HG03571 (cell line): ENCODE data around the gene E2F1.
"Not testable (repeated sequence)": the region's sequence is repeated elsewhere in the genome, so short reads cannot be mapped to it uniquely, and the experiment has no call there.

Experiments
- ATAC-seq: cut with Tn5 transposase; IDR thresholded peaks from one replicate; pipeline ENCODE4 v1.9.1; 2021; ENCODE audit not compliant: unreplicated experiment

The E2F1 gene

GRCh38 chr20:33659341-33660034, 26.7 kb downstream of the E2F1 start:
- no peak for ATAC-seq

DNA sequence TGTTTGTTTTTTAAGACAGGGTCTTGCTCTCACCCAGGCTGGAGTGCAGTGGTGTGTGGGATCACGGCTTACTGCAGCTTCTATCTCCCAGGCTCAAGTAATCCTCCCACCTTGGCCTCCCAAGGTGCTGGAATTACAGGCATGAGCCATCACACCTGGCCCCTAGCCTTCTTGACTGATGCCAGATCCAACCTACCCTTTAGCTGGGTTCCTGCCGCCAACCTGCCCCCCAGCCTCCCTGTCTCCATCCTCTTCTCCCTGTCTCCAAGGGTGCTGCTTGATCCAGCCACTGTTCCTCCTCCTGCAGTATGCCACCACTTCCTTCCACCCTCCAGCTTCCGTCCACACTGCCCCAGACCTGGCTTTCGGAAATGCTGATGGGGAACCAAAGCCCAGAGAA, 27.3 kb downstream of the E2F1 start:
- ATAC-seq = no peak

- no peak for ATAC-seq
Measured at GRCh38 chr20:33658510-33658909, 27.7 kb downstream of the E2F1 start.

DNA sequence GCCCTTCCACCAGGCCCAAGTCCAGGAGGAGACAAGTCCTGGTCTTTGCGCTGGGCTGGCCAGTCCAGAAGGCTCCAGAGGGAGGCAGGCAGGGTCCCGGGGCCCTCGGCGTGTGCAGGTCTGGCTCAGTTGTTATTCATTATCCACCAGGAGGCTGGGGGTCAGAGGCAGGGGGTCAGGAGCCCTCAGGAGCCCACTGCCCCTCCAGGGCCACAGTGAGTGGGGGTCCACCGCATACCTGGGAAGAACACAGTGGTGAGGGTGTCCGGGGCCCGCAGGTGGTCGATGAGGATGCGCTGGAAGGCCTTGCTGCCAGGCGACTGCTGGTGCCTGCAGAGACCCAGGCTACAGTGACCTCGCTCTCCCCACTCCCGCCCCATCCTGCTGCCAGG, 28.5 kb downstream of the E2F1 start:
- no peak for ATAC-seq

DNA sequence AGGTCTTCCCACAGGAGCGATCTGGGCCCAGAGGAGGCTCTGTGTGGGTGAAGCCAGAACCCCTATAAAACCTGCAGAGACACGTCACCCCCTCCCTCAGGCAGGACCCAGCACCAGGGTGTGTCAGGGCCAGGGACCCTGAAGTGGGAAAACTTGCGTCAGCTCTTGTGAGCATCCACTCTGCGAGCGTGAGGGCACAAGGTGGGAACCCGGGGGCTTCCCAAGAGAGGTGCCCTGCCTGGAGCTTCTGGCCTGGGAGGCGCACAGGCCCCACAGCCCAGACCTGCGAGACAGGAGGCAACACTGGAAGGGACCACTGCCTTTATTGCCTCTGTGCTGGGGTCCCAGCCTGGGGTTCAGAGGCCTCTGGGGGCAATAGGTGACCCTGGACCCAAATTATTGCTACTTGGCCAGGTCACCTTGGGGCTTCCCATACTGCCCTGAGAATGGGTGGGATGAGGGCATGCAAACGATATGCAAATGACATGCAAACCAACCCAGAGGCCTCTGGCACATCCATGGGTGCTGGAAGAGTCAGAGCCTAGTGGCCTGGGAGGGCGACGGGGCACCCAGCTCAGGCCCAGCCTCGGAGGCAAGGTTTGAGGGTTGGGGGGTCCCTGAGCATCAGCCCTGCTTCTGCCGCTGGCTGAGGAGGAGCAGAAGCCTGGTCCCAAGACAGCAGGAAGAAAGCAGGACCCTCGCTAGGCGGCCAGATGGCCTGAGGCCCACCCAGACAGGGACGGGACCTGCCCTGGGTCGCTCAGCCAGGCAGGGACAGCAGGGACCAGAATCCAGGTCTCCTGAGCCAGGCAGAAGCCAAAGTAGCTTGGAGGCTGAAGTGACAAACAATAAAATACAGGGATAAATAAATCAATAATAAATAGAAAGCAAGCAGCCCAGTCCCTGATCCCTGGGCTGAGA, 29.1 kb downstream of the E2F1 start:
- no peak for ATAC-seq

GRCh38 chr20:33656010-33656782, 30.0 kb downstream of the E2F1 start:
- ATAC-seq = no peak

DNA sequence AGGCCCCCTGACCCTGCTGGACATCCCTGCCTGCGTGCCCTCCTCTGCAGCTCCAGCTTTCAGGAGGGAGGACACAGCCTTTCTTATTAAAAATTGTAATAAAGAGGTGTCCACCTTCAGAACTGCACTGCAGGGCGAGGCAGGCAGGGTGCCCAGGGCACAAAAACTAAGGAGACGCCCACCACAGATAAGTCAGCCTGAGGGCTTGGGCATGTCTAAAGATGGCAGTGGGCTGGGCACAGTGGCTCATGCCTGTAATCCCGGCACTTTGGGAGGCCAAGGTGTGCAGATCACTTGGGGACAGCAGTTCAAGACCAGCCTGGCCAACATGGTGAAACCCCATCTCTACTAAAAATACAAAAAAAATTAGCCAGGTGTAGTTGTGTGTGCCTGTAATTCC, 31.0 kb downstream of the E2F1 start:
- no peak for ATAC-seq

DNA sequence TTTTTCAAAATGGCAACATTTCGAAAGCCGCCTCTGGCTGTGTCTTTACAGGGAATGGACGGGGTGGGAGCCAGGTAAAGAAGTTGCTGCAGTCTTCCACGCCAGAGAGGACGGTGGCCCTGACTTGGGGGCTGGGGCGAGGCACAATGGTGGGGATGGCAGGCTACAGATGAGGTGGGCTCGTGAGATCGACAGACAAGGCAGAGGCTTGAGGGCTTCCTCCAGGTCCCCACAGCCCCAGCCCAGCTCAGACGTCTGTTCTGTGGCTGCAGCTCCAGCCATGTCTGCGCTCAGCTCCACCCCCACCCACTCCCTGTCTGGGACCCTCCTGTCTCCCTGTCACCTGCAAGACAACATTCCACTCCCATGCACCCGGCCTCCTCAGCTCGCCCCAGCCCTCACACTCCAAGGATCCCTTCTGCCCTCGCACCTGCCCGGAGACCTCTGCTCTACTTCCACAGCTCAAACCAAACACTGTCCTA, 31.5 kb downstream of the E2F1 start:
- ATAC-seq = no peak

DNA sequence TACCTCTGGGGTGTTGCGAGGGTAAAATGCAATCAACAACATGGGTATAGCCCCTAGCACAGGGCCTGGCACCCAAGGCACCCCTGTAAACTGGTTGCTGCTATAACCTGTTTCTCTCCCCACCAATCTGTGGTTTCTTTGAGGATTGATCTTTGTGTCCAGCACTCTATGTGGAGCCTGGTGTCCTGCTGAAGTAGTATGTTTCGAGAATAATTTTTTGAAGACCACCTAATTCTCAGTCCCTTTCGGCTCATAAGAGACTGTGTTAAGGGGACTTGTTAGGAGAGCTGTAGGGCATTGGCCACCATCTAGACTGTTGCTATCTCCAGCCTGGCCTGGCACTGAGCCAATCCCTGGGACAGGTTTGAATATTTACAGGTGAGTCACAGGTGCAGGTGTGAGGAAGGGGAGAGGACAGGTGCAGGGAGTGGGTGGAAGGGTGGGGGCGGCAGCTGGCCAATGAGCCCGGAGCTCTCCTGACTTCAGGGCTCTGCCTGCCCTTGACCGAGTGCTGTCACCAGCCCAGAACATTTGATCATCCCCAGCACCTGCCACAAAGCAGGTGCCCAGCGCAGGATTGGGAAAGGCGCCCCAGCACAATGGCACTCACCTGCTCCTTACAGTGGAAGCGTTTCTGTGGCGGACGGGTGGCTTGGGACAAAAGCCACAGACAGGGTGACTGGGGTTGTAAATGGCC, 32.1 kb downstream of the E2F1 start:
- no peak for ATAC-seq

GRCh38 chr20:33653218-33653899, 32.8 kb downstream of the E2F1 start:
- no peak for ATAC-seq

GRCh38 chr20:33651562-33652048, 34.6 kb downstream of the E2F1 start:
- ATAC-seq = no peak

DNA sequence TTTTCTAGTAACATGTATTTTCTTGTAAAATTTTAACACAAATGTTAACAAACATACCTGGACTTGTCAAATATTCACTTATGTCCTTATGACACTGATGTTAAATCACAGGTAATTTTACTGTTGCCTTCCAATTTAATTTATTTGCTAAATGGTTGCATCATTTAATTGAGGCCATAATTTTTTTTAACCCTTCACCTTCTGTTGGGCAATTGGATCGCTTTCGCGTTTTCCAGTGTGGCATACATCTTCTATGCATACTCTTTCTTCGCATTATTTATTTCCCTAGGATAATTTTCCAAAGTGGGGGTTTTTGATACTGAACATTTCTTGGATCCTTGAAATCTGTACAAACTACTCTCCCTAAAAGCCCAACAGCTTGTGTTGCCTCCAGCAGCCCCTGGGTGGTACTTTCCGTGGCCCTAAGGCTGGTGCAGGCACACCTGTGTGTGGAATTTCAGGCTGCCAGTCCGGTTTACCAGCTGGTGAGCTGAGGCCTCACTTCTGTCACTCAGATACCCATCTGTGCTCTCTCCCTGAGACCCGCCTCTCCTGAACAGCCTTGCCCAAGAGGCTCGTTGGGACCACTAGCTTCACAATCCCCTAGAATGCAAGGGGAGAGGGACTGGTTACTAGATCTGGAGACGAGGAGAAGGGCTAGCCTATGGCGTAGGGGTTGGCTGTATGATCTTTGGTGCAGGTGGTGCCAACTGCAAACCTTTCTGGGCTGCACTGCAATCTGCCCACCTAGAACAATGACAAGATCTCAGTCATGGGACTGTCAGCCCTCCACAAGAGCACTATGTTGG, 35.2 kb downstream of the E2F1 start:
- no peak for ATAC-seq

DNA sequence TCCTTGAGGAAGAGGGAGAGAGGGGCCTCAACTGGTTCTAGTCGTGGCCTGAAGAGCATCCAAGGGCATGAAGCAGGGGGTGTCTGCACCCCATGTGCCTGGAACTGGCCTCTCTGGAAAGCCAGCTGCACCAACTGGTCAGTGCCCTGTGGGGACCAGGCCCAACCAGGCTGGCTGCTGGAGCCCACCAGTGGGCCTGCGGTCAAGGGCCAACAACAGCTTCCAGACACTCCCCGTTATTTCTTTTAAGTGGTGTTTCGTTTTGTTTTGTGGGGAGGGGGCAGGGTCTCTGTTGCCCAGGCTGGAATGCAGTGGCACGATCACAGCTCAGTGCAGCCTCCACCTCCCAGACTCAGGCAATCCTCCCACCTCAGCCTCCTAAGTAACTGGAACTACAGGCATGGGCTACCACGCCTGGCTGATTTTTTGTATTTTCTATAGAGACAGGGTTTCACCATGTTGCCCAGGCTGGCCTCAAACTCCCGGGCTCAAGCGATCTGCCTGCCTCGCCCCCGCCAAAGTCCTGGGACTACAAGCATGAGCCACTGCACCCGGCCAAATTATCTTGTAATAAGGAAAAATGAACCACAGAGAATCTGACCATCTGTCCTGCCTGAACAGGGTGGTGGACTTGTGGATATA, 36.0 kb downstream of the E2F1 start:
- no peak for ATAC-seq

GRCh38 chr20:33649201-33649681, 36.9 kb downstream of the E2F1 start:
- ATAC-seq = no peak

DNA sequence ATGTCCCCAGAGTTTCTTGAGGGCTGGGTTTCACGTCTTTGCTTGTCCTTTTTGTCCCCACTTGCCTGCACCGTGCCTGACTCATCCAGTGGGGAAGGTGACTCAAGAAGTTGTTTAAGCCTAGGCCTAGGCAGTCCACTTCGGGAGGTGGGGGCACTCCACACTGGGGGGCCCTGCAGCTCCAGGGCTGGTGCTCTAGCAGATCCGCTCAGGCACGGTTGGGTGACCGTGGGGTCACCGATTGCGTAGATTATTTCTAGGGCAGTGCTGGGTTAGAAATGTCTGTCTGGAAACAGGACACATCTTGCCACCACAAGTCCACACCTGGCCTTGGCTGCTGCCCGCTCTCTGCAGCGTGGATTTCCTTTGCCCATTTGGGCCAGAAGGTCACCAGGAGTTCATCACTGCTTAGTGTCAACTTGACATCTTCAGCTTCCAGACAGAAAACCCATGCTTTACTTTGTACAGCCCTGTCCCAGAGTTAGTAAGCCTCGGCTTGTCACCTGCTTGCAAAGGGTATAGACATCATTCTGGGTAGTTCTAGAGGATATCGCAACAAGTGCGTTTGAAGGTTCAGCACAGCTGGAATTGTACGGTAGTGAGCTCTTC, 37.7 kb downstream of the E2F1 start:
- ATAC-seq = no peak

DNA sequence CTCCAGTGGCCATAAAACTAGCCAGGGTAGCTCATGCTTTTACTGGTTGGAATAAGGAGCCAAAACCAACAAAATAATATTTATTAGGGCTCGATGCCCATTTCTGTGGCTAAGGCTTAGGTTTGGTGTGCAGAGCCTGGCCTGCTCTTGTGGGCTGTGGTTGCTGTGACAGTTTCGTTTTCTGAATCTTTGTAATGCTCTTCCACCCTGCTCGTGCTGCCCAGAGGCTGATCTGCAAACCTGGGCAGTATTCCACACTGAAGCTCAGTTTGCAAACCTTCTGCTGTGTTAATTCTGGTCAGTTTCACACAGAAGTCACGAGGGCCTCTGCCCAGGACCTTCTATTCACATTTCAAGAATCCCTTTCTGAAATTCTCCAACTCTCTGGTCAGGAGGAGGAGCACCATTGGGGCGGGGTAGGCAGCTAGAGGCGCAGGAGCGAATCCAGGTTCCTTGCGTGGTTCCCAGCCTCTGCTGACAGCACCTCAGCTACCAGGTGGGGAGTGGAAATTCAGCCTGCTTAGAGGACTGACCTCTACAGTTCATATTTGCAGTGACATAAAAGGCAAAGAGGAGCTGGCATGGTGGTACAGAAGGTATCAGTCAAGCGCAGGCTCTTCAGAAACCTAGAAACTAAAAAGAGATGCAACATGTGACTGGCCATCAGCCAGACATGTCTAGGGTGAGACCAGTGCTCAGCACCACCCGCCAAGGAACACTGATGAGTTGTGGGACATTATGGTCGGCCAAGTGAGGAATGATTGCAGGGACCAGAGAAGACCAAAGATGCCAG, 38.4 kb downstream of the E2F1 start:
- no peak for ATAC-seq

DNA sequence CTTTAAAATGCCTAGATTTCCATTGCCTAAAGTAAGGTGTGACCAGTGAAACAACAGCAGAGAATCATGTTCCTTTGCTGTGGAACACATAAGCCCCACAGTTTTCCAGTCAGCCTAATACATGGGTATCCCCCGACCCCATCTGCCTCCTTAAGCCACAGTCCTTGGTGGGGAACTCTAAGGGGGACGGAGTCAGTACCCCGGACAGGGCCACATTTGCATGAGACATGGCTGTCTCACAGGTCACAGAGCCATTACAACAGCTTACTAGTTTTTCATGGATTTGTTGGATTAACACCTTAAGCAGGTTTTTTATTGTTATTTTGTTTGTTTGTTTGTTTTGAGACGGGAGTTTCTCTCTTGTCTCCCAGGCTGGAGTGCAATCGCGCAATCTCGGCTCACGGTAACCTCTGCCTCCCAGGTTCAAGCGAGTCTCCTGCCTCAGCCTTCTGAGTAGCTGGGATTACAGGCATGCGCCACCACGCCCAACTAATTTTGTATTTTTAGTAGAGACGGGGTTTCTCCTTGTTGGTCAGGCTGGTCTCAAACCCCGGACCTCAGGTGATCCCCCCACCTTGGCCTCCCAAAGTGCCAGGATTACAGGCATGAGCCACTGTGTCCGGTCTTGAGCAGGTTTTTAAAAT, 39.1 kb downstream of the E2F1 start:
- ATAC-seq = not testable (repeated sequence)
